Loucy (cell line): ENCODE results near the gene TACR1.

Source experiments
- H2AFZ ChIP-seq: fragments of 200-600 bp; sonication (generic); 2 replicates; pipeline ENCODE4 v1.6.0; 2016; ENCODE audit warnings: antibody characterized with exemption, mild to moderate bottlenecking, low read length, moderate library complexity
- H3F3A ChIP-seq: fragments of 200-600 bp; 2 replicates; pipeline ENCODE4 v1.6.0; 2016; ENCODE audit warnings: antibody characterized with exemption, low read depth, mild to moderate bottlenecking
- H3K27me3 ChIP-seq: fragments of 200-600 bp; sonication (generic); 2 replicates; pipeline ENCODE4 v1.6.1; 2014; ENCODE audit warnings: low read length, mild to moderate bottlenecking; ENCODE audit not compliant: insufficient read depth, poor library complexity, severe bottlenecking
- H3K36me3 ChIP-seq: fragments of 200-600 bp; sonication (generic); 2 replicates; pipeline ENCODE4 v1.6.1; 2016; ENCODE audit warnings: low read length; ENCODE audit not compliant: insufficient read depth
- H3K4me1 ChIP-seq: fragments of 200-600 bp; sonication (generic); 2 replicates; pipeline ENCODE4 v1.5.1; 2014; ENCODE audit warnings: low read length, mild to moderate bottlenecking; ENCODE audit not compliant: insufficient read depth, poor library complexity, severe bottlenecking
- H3K4me2 ChIP-seq: fragments of 200-600 bp; sonication (generic); 2 replicates; pipeline ENCODE4 v1.6.0; 2014; ENCODE audit warnings: antibody characterized with exemption, low read length, low read depth, mild to moderate bottlenecking; ENCODE audit not compliant: poor library complexity, severe bottlenecking
- H3K4me3 ChIP-seq: fragments of 200-600 bp; sonication (generic); 2 replicates; pipeline ENCODE4 v1.5.1; 2014; ENCODE audit warnings: low read length, mild to moderate bottlenecking, mixed read lengths; ENCODE audit not compliant: poor library complexity, severe bottlenecking
- H3K79me2 ChIP-seq: fragments of 200-600 bp; sonication (generic); 2 replicates; pipeline ENCODE4 v1.6.1; 2014; ENCODE audit warnings: low read length; ENCODE audit not compliant: insufficient read depth
- H3K9ac ChIP-seq: fragments of 200-600 bp; sonication (generic); 2 replicates; pipeline ENCODE4 v1.6.0; 2014; ENCODE audit warnings: mild to moderate bottlenecking, low read depth, low read length, moderate library complexity; ENCODE audit not compliant: poor library complexity, severe bottlenecking
- H3K9me2 ChIP-seq: fragments of 200-600 bp; sonication (generic); replicated peaks from 2 replicates; pipeline ENCODE4 v1.6.1; 2016; ENCODE audit warnings: low read depth, low read length, mixed read lengths
- H3K9me3 ChIP-seq: fragments of 200-600 bp; sonication (generic); 2 replicates; pipeline ENCODE4 v1.6.1; 2014; ENCODE audit warnings: mild to moderate bottlenecking, antibody characterized with exemption, low read length, low read depth; ENCODE audit not compliant: insufficient read depth
- H4K20me1 ChIP-seq: fragments of 200-600 bp; sonication (generic); 2 replicates; pipeline ENCODE4 v1.6.0; 2014; ENCODE audit warnings: antibody characterized with exemption, low read length, mild to moderate bottlenecking; ENCODE audit not compliant: insufficient read depth, poor library complexity, severe bottlenecking
- CTCF ChIP-seq: fragments of 200-600 bp; sonication (generic); conservative IDR thresholded peaks from 2 replicates; pipeline ENCODE4 v1.5.1; 2014; ENCODE audit warnings: mild to moderate bottlenecking, antibody characterized with exemption, low read length
- EZH2phosphoT487 ChIP-seq: fragments of 200-600 bp; IDR thresholded peaks from 2 replicates; pipeline ENCODE4 v1.6.1; 2018; ENCODE audit warnings: antibody characterized with exemption, mild to moderate bottlenecking, moderate library complexity, borderline replicate concordance

Gene TACR1

DNA sequence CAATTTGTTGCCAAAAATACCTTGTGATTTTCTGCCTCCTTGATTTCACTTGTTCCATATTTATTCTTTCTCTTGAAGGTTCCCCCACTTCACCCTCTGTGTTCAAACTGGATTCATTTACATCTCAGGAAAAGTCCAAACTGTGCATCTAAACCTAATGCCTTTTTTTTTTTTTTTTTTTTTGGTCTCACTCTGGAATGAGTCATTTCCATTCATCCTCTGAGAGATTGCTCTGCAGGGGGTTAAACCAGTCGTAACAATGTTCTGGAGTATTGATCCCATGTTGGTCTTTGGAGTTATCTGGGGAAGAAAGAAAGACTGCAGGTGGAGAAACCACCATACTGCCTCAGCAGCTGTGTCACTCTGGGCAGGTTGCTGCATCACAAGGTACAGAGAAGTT, 119.7 kb downstream of the TACR1 start:
- H3F3A ChIP-seq: no peaks in the 10 kb centered on the region
- H3K27me3 ChIP-seq: no peaks in the 10 kb centered on the region
- no peak overlapping the region for H3K4me2 ChIP-seq
- H3K4me1 ChIP-seq: no peaks in the 10 kb centered on the region
- no peaks in the 10 kb centered on the region for H3K79me2 ChIP-seq
- no peak overlapping the region for H3K9ac ChIP-seq
- no peak overlapping the region for H2AFZ ChIP-seq
- H4K20me1 ChIP-seq: no peaks in the 10 kb centered on the region
- no peaks in the 10 kb centered on the region for H3K36me3 ChIP-seq
- no peaks in the 10 kb centered on the region for H3K9me2 ChIP-seq
- TF ChIP-seq EZH2phosphoT487: no peak
- no peak for TF ChIP-seq CTCF
- H3K4me3 ChIP-seq: no peak overlapping the region
- H3K9me3 ChIP-seq: no peaks in the 10 kb centered on the region

- H3K4me1 ChIP-seq: no peaks in the 10 kb centered on the region
- no peaks in the 10 kb centered on the region for H4K20me1 ChIP-seq
- no peaks in the 10 kb centered on the region for H3F3A ChIP-seq
- H3K9ac ChIP-seq: no peak overlapping the region
- no peaks in the 10 kb centered on the region for H3K36me3 ChIP-seq
- no peak overlapping the region for H3K4me3 ChIP-seq
- H3K27me3 ChIP-seq: no peaks in the 10 kb centered on the region
- no peaks in the 10 kb centered on the region for H3K9me2 ChIP-seq
- no peaks in the 10 kb centered on the region for H3K79me2 ChIP-seq
- no peak overlapping the region for H3K4me2 ChIP-seq
- no peaks in the 10 kb centered on the region for H3K9me3 ChIP-seq
- no peak overlapping the region for H2AFZ ChIP-seq
- TF ChIP-seq EZH2phosphoT487: no peak
- TF ChIP-seq CTCF: no peak
These were observed 121.4 kb downstream of the TACR1 start for GRCh38 chr2:75077909-75078308.

DNA sequence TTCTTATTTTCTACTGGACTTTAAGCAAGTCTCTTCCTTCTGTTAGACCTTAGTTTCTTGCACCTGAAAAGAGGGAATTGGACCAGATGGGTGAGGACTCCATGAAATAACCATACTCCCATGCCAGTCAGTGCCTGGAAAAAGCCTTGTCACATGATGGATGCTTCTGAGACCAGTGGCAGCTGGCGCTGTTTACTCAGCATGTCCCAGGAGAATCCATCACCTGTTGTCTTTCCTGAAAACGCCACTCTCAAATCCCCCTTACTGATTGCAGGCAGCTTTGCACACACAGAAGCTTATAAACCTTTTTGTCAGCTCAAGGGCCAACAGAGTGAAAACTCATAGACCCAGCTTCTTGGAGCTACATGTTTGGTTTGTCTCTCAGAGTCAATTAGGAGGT, 123.2 kb downstream of the TACR1 start:
- Histone ChIP-seq H3K4me3 (no peak overlapping the region), H3K79me2 (no peaks in the 10 kb centered on the region), H3K4me1 (no peaks in the 10 kb centered on the region), H3K36me3 (no peaks in the 10 kb centered on the region), H3K9me3 (no peaks in the 10 kb centered on the region), H3K9ac (no peak overlapping the region), H3K27me3 (no peaks in the 10 kb centered on the region), H3K4me2 (no peak overlapping the region), H3F3A (no peaks in the 10 kb centered on the region), H4K20me1 (no peaks in the 10 kb centered on the region), H2AFZ (no peak overlapping the region), H3K9me2 (no peaks in the 10 kb centered on the region)
- TF ChIP-seq EZH2phosphoT487 (no peak), CTCF (no peak)
